ENCODE data around the gene CALU.

The CALU gene

DNA sequence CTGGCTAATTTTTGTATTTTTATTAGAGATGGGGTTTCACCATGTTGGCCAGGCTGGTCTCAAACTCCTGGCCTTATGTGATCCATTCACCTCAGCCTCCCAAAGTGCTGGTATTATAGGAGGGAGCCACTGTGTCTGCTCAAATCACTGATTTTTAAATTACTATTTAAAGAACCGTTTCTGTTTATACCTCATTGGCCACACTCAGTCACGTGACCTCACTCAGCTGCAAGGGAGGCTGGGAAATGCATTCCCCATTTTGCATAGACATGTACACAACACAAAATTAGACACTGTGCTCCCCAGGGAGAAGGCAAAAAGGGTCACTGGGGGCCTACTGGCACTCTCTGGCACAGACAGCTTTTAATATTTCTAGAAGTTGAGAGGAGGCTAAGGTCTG, 13.6 kb upstream of the CALU start:
- DNase-seq = no peak

- DNase-seq = no peak
These were observed 13.0 kb upstream of the CALU start for GRCh38 chr7:128726059-128726736.

DNA sequence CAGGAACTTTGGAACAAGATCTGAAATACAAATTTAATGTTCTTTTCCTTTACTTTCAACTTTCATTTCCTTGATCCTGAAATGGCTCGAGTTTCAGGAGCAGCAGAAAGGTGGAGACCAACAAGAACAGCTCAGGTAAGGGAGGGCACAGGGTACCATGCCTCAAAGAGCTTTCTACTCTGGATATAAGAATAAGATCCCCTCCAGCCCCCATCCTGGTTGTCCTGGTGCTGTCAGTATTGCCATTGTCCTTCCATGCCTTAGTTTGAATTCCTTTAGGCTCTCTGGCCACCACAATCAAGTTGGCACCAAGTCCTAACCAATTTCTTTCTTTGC, 12.5 kb upstream of the CALU start:
- DNase-seq = no peak

- DNase-seq = no peak
These were observed 11.9 kb upstream of the CALU start for GRCh38 chr7:128727239-128727638.

DNA sequence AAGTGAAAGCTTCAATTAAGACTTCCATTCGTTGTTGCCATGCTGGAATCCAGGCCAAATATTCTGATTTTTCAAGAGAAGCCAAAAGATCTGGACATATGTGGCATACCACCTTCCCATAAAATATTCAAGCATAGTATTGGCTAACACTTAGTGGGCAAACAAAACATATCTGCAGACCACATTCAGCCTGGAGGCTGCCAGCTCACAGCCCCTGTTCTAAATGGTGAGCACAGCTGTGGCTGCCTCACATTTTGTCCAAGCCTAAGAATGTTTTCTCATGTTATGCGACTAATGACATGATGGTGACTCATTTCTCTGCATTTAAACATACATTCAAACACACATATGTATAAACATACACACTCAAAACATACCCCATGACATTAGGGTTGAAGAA, 10.6 kb upstream of the CALU start:
- no peak for DNase-seq

- DNase-seq = no peak
These were observed 9.7 kb upstream of the CALU start for GRCh38 chr7:128729494-128729893.

DNA sequence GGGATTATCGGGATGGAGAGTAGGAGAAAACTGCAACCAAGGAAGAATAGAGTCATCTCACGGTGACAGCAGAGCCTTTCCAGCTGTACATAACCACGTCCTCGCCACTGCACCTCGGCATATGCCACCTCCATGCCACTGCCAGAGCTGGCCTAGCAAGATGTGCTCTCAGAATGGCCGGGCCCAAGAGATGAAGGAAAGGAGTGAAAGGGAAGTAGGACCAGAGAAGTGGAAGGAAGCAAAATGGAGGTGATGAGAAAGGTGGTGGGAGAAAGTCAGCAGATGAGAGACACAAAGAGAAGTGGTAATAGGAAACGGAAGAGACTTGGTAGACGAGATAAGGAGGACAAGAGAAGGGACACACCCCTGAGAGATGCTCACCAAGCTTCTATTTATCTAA, 8.0 kb upstream of the CALU start:
- DNase-seq = no peak

GRCh38 chr7:128732521-128733277, 6.5 kb upstream of the CALU start:
- DNase-seq = no peak

- DNase-seq = no peak
These were observed 5.9 kb upstream of the CALU start for GRCh38 chr7:128733278-128733645.

- no peak for DNase-seq
These were observed 4.3 kb upstream of the CALU start for GRCh38 chr7:128734890-128735289.

- no peak for DNase-seq
These were observed 3.7 kb upstream of the CALU start for GRCh38 chr7:128735436-128735835.

DNA sequence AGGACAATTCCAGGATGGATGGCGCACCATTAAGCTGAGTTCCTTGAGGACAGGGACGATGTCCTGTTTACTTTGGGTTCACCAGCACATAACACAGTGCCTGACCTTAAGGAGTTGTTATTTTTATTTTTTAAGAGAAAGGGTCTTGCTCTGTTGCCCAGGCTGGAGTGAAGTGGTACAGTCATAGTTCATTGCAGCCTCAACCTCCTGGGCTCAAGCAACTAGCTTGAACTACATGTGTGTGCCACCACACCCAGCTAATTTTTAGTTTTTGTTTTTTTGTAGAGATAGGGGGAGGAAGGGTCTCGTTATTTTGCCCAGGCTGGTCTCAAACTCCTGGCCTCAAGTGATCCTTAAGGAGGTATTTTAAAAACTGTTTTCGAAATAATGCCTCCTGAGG, 1.7 kb upstream of the CALU start:
- DNase-seq = no peak

DNA sequence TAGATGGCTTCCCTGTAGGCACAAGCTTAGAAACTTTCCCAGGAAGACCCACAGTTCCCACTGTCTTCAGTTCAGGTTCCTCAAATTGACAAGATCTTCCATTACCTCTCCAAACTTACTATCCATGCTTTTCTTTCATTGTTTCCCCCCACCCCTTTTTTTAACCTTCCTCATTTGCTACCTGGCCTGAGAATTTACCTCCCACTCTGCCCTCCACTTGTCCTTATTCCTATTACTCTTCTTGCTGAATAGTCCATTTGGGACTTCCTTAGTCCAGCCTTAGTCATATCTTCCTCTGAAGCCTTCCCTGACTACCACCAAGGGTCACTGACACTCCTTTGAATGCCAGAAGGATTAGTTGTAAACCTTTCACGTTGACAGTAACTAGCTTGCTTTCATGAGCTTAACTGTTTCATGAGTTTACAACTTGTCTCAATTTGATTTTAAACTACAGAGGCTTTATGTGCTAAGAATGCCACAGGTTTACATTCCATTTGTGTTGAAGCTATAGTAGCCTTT, 1.2 kb upstream of the CALU start:
- DNase-seq = no peak

GRCh38 chr7:128738570-128739047, 550 bp upstream of the CALU start:
- no peak for DNase-seq

DNA sequence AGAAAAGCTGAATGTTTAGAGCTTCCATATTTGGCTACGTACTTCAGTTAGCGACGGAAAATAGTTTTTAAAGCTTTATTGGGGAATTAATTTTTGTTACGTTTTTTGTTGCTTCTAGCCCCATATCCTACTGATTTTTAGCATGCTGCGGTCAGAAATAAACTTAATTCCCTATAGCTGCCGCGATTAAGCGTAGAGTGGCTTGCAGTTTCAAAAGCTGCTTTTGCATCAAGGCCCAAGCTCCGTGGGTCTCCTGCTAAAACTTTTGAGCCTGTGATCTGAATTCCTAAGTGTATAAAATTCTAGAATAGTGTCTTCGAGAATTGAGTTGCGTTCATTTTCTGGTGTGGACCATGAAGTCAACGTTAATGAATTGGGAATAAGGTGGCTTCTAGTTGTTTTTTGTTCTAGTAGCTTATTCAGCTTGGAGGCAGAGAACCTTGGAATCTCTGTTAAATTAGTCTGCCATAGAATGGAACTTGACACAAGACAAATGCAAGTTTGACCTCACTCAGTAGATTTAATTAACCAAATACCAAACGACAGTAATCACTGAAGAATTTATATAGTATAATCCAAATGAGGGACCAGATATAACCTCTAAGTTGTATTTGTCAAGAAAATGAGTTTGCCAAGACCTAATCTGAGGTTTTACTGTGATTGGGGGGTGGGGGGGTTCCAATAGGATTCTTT, 977 bp downstream of the CALU start:
- DNase-seq = no peak

GRCh38 chr7:128740996-128741395, 1.8 kb downstream of the CALU start:
- no peak for DNase-seq

DNA sequence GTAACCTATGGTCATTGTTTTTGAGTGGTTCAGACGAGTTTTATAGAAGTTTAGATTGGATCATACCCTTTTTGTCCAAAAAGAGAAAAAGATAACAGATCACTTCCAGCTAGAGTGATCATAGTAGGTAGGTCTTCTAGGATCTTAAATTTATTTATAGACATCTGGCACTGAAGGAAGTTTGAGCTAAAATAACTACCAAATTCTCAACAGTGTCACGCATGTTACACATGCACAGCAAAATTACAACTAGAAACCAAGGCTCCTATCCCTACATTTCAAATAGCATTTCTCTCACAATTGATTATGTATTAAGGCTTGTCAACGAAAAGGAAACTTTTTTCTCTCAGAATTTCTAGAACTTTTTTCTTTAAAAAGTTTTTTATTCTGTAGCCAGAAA, 2.3 kb downstream of the CALU start:
- no peak for DNase-seq

GRCh38 chr7:128742206-128742605, 3.0 kb downstream of the CALU start:
- no peak for DNase-seq

DNA sequence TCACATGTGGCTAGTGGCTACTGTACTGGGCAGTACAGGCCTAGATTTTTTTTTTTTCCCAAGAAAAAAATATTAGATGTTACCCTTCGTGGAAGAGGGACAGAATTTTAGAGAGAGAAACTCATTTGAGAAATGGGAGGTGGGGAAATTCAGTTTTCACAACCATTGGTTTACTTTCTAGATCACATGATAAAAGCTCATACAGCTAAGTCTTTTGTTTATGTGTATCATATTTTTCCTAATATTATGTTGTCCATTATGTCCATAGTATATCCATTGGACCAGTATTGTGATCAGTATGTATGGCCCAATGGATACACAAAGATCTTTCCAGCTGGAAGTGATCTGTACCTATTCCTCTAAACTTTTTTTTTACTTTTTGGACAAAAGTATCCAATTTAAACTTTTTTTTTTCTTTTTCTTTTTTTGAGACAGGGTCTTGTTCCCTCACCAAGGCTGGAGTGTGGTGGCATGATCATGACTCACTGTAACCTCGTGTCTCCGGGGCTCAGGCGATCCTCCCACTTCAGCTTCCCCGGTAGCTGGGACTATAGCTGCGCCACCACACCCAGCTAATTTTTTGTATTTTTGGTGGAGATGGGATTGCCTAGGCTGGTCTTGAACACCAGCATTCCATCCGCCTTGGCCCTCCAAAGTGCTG, 4.1 kb downstream of the CALU start:
- DNase-seq = no peak

DNA sequence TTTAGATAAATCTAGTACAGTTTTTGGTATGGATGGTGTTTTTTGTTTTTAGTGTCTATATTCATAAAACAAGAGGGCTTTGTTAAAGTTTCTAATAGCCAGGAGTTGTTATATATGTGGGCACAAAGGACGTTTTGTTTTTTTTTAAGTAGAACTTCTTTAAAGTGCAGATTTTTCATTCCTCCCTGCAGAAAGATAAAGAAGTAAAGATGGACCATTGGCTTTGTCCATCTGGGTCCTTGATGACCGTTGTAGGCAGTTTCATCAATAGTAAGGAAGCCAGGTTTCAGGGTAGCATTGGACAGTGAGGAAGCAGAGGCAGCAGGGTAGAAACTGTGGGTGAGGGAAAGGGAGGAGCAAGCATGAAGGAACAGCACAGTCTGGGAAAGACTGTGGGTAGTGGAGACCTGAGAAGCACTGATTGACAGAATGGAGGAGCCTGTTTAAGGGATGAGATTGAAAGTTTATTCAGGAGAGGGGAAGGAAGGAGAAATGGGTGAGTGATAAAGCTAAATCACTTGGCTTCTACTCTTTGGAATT, 5.3 kb downstream of the CALU start:
- no peak for DNase-seq

DNA sequence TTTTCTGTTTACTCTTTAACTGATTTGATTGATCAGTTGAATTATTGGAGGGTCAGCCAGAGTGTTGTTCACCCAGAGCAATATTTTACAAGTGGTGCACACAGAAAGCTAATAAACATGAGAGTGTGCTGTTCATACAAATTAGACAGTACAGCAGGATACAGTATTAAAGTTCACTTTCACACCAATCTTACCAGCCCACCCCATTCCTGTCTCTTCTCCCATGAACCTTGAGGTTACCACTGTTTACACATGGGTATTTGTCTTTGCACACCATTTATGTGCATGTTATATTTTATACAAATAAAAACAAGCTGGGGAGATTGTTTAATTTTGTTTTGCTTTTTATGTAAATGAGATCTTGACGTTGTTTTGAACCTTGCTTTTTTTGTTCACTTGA, 6.5 kb downstream of the CALU start:
- no peak for DNase-seq

DNA sequence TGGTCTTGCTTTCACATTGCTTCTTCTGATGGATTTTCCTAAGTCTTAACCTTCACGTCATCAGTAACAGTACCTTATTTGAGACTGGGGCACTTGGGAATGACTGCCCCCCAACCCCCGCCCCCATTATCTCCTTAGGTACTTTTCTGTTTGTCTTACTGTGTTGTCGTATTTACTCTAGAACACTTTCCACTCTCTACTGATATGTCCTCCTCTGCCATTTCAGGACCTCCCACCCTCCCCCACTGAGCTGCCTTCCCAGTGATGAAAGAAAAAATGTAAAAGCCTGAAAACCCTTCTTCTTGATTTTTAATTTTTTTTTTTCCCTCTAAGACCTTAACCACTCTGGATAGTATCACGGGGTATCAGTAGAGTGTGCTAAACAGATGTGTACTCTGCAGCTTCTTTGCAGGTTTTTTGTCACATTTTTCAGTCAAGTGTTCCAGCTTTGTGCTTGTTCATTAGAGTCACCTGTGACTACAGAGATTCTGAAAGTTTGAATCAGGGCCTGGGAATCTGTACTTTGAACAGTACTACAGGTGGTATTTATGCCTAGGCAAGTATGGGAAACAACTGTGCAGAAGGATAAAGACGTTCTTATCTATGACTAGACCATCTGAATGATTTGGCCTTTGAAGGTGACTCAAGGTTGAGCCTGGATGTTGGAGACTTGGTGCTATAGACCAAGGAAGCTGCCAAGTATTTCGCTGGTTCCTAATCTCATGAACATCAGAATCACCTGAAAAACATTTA, 8.3 kb downstream of the CALU start:
- no peak for DNase-seq
